ENCODE results near the gene FPR1. TPM values are rescaled to one million over a fixed set of nuclear protein-coding genes. Genes with fewer than 3 reads are reported as not detected.

The FPR1 gene
- total RNA-seq, 6 donors from 2014 or later: 17.0 to 105 (median 39.8) TPM

GRCh38 chr19:51709575-51709974, 42.1 kb downstream of the FPR1 start:
- peaks cover 0 to 30% (median 10%) of the 10 kb centered on the region in 4 donors for H3K36me3 ChIP-seq
- DNase-seq (no peak), ATAC-seq (ENCODE audit: low FRiP score in 2 of 2) (peak in 1 of 2 donors; percentile 2)
- no peaks in the 10 kb centered on the region for H3K9me3 ChIP-seq
- TF ChIP-seq POLR2A (IDR thresholded peaks at IDR 0.05) (no peak), POLR2AphosphoS5 (IDR thresholded peaks at IDR 0.05) (no peak), EP300 (IDR thresholded peaks at IDR 0.05) (no peak), CTCF (IDR thresholded peaks at IDR 0.05) (no peak)
- peaks cover 6 to 12% (median 8%) of the 10 kb centered on the region in 4 donors for H3K4me1 ChIP-seq
- no peak overlapping the region for H3K4me3 ChIP-seq
- H3K27me3 ChIP-seq: no peaks in the 10 kb centered on the region
- no peak overlapping the region for H3K27ac ChIP-seq
- WGBS, 2 donors: 84% methylated on average over 6 of the region's 6 CpGs

GRCh38 chr19:51708811-51709210, 42.9 kb downstream of the FPR1 start:
- H3K9me3 ChIP-seq: no peaks in the 10 kb centered on the region
- WGBS, 2 donors: 90 to 92% methylated on average over 4 of the region's 4 CpGs
- no peak for ATAC-seq (ENCODE audit: low FRiP score in 2 of 2)
- no peak for TF ChIP-seq CTCF (IDR thresholded peaks at IDR 0.05)
- no peak for TF ChIP-seq POLR2A (IDR thresholded peaks at IDR 0.05)
- TF ChIP-seq POLR2AphosphoS5 (IDR thresholded peaks at IDR 0.05): no peak
- TF ChIP-seq EP300 (IDR thresholded peaks at IDR 0.05): no peak
- no peak overlapping the region for H3K4me3 ChIP-seq
- H3K36me3 ChIP-seq: peaks cover 0 to 30% (median 10%) of the 10 kb centered on the region in 4 donors
- no peaks in the 10 kb centered on the region for H3K27me3 ChIP-seq
- H3K4me1 ChIP-seq: peaks cover 9 to 14% (median 12%) of the 10 kb centered on the region in 4 donors
- no peak for DNase-seq
- no peak overlapping the region for H3K27ac ChIP-seq

GRCh38 chr19:51706885-51707284, 44.8 kb downstream of the FPR1 start:
- Histone ChIP-seq H3K4me3 (no peak overlapping the region), H3K27ac (no peak overlapping the region), H3K27me3 (no peaks in the 10 kb centered on the region), H3K36me3 (peaks cover 0 to 31% (median 10%) of the 10 kb centered on the region in 4 donors), H3K4me1 (peaks cover 26 to 30% (median 29%) of the 10 kb centered on the region in 4 donors), H3K9me3 (no peaks in the 10 kb centered on the region)
- ATAC-seq (ENCODE audit: low FRiP score in 2 of 2): no peak
- no peak for DNase-seq
- TF ChIP-seq CTCF (IDR thresholded peaks at IDR 0.05): no peak
- no peak for TF ChIP-seq POLR2AphosphoS5 (IDR thresholded peaks at IDR 0.05)
- no peak for TF ChIP-seq POLR2A (IDR thresholded peaks at IDR 0.05)
- TF ChIP-seq EP300 (IDR thresholded peaks at IDR 0.05): no peak
- WGBS, 2 donors: 96 to 100% methylated on average over 3 of the region's 3 CpGs

- H3K27ac ChIP-seq: no peak overlapping the region
- no peaks in the 10 kb centered on the region for H3K9me3 ChIP-seq
- ATAC-seq (ENCODE audit: low FRiP score in 2 of 2) (no peak), DNase-seq (no peak)
- no peak overlapping the region for H3K4me3 ChIP-seq
- TF ChIP-seq POLR2AphosphoS5 (IDR thresholded peaks at IDR 0.05) (no peak), CTCF (IDR thresholded peaks at IDR 0.05) (no peak), POLR2A (IDR thresholded peaks at IDR 0.05) (no peak), EP300 (IDR thresholded peaks at IDR 0.05) (no peak)
- H3K36me3 ChIP-seq: peaks cover 0 to 36% (median 10%) of the 10 kb centered on the region in 4 donors
- H3K4me1 ChIP-seq: peaks cover 26 to 34% (median 31%) of the 10 kb centered on the region in 4 donors
- H3K27me3 ChIP-seq: no peaks in the 10 kb centered on the region
- 95 to 99% methylated on average over 4 of the region's 4 CpGs for WGBS, 2 donors
Observed at GRCh38 chr19:51706296-51706695, 45.4 kb downstream of the FPR1 start.

GRCh38 chr19:51704626-51705025, 47.1 kb downstream of the FPR1 start:
- peak overlapping the region; percentile 57 to 74 (median 72) for H3K4me3 ChIP-seq
- H3K4me1 ChIP-seq: peaks cover 26 to 34% (median 32%) of the 10 kb centered on the region in 4 donors
- ATAC-seq (ENCODE audit: low FRiP score in 2 of 2) (no peak), DNase-seq (no peak)
- TF ChIP-seq POLR2AphosphoS5 (IDR thresholded peaks at IDR 0.05) (no peak), POLR2A (IDR thresholded peaks at IDR 0.05) (no peak), EP300 (IDR thresholded peaks at IDR 0.05) (no peak), CTCF (IDR thresholded peaks at IDR 0.05) (no peak)
- WGBS, 2 donors: 47 to 62% methylated on average over 3 to 4 of the region's 4 CpGs
- H3K9me3 ChIP-seq: no peaks in the 10 kb centered on the region
- H3K27ac ChIP-seq: peak overlapping the region; percentile 88 to 95 (median 94)
- H3K36me3 ChIP-seq: peaks cover 0 to 38% (median 10%) of the 10 kb centered on the region in 4 donors
- H3K27me3 ChIP-seq: no peaks in the 10 kb centered on the region
